Peyer's patch (tissue), 4 donors: ENCODE measurements around the gene DHX36.

Experiments
- CTCF ChIP-seq, 6 experiments: fragments of 450-650 bp in 4 of 6; fragments of 200-600 bp in 2 of 6; sonication (generic) in 1 of 6; IDR thresholded peaks; one replicate each; pipeline ENCODE4 v1.5.1; 2017 to 2019; ENCODE audit warnings: antibody characterized with exemption in 6 of 6, mild to moderate bottlenecking in 3 of 6, moderate library complexity in 1 of 6
- POLR2A ChIP-seq, 2 donors: fragments of 450-650 bp; IDR thresholded peaks; one replicate each; pipeline ENCODE4 v1.5.1; 2017; ENCODE audit warnings: antibody characterized with exemption in 2 of 2, mild to moderate bottlenecking in 2 of 2, moderate library complexity in 2 of 2

- TF ChIP-seq CTCF (IDR thresholded peaks at IDR 0.05) (no peak), POLR2A (IDR thresholded peaks at IDR 0.05) (no peak)
Observed at GRCh38 chr3:154235330-154235729, 89.0 kb downstream of the DHX36 start.
